ENCODE data around the gene SLC35F4. TPM values are rescaled to one million over a fixed set of nuclear protein-coding genes. Genes with fewer than 3 reads are reported as not detected.

SLC35F4 gene
- total and polyA plus RNA-seq, 10 of the 15 experiments (the other 5 are each of a cell fraction or from before 2014, with no cell fraction given) = 0.06 to 0.30 TPM; not detected in 8

DNA sequence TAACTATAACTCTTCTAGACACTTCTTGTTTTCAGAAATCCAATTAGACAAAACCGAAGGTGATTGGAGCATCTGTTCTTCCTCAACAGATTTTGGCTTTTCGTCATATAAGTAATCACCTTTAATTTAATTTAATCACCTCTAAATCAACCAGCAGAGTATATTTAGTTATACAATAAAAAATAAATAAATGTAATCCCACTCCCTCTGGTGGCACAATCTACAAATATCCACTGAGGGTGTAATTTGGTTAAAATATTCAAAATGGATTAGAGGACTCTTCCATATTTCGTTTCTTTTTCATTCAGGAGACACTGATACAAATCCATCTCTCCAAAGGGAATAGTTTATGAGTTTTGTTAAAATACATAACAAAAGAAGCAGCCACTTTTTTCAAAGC is 18.3 kb upstream of the SLC35F4 start:
- no TSS peak for BruUV-seq (replicated peaks)
- POLR2A ChIA-PET = no interaction called here
- SMC1A ChIA-PET (ENCODE audit: uncharacterized antibody, unreplicated experiment) = interaction anchor here (2.6 kb wide), 1 partner anchor 12 kb away, joined by 5 read pairs; no protein-coding TSS in a partner anchor
- H3K27ac ChIP-seq (ENCODE audit: control insufficient read depth, insufficient read depth) = no peak overlapping the region
- in situ Hi-C loops (cut with MboI) (no loop called here), intact Hi-C loops (cut with micrococcal nuclease; ENCODE audit: unreplicated experiment) (no loop called here)
- WGBS (ENCODE audit: insufficient coverage, insufficient replicate concordance, low lambda C conversion rate, missing lambda C conversion rate) = 8% methylated on average over 3 of the region's 3 CpGs
- H2AFZ ChIP-seq (ENCODE audit: control insufficient read depth, low read depth, low read length) = no peak overlapping the region
- FAIRE-seq (no peak), DNase-seq (ENCODE audit: low read depth, low spot score) (no peak), ATAC-seq (no peak)
- H3K4me3 ChIP-seq = no peak overlapping the region
- H3K9me3 ChIP-seq (replicated peaks; ENCODE audit: control insufficient read depth, insufficient read depth, low read length) = no peaks in the 10 kb centered on the region
- H4K20me1 ChIP-seq (ENCODE audit: control insufficient read depth, insufficient read depth) = no peaks in the 10 kb centered on the region
- H3K9ac ChIP-seq (ENCODE audit: control insufficient read depth, insufficient read depth, low read length) = no peak overlapping the region
- RAD21 ChIA-PET (ENCODE audit: unreplicated experiment) = interaction anchor here (1.0 to 1.2 kb wide), 2 partner anchors 14 to 398 kb away, joined by 3 to 5 read pairs; no protein-coding TSS in a partner anchor
- H3K4me1 ChIP-seq (ENCODE audit: control insufficient read depth, insufficient read depth, low read length) = no peaks in the 10 kb centered on the region
- H3K4me2 ChIP-seq (ENCODE audit: control insufficient read depth, insufficient read depth) = no peak overlapping the region
- H3K79me2 ChIP-seq (ENCODE audit: control insufficient read depth, insufficient read depth, low read length) = no peaks in the 10 kb centered on the region
- CTCF ChIA-PET = interaction anchor here (0.5 to 1.0 kb wide), 2 partner anchors 172 to 282 kb away, joined by 3 to 5 read pairs; no protein-coding TSS in a partner anchor
- no peaks in the 10 kb centered on the region for H3K36me3 ChIP-seq (ENCODE audit: control insufficient read depth in 2 of 2, insufficient read depth in 2 of 2, low read length in 1 of 2)
- no peak for TF ChIP-seq SMAD5 (IDR thresholded peaks at IDR 0.05; ENCODE audit: low read depth)
- TF ChIP-seq HDGF (IDR thresholded peaks at IDR 0.05) = no peak
- TF ChIP-seq DPF2 (IDR thresholded peaks at IDR 0.05) = no peak
- TF ChIP-seq YY1 (IDR thresholded peaks at IDR 0.05; ENCODE audit: low read depth, low read length) = no peak
- no peak for TF ChIP-seq ZNF207 (IDR thresholded peaks at IDR 0.05; ENCODE audit: borderline replicate concordance)
- no peak for TF ChIP-seq PAX8 (IDR thresholded peaks at IDR 0.05)
- no peak for TF ChIP-seq NRF1 (conservative IDR thresholded peaks at IDR 0.05; ENCODE audit: low read depth, low read length)
- no peak for TF ChIP-seq JUND (IDR thresholded peaks at IDR 0.05; ENCODE audit: low read depth, low read length)
- TF ChIP-seq, protein P1, sequence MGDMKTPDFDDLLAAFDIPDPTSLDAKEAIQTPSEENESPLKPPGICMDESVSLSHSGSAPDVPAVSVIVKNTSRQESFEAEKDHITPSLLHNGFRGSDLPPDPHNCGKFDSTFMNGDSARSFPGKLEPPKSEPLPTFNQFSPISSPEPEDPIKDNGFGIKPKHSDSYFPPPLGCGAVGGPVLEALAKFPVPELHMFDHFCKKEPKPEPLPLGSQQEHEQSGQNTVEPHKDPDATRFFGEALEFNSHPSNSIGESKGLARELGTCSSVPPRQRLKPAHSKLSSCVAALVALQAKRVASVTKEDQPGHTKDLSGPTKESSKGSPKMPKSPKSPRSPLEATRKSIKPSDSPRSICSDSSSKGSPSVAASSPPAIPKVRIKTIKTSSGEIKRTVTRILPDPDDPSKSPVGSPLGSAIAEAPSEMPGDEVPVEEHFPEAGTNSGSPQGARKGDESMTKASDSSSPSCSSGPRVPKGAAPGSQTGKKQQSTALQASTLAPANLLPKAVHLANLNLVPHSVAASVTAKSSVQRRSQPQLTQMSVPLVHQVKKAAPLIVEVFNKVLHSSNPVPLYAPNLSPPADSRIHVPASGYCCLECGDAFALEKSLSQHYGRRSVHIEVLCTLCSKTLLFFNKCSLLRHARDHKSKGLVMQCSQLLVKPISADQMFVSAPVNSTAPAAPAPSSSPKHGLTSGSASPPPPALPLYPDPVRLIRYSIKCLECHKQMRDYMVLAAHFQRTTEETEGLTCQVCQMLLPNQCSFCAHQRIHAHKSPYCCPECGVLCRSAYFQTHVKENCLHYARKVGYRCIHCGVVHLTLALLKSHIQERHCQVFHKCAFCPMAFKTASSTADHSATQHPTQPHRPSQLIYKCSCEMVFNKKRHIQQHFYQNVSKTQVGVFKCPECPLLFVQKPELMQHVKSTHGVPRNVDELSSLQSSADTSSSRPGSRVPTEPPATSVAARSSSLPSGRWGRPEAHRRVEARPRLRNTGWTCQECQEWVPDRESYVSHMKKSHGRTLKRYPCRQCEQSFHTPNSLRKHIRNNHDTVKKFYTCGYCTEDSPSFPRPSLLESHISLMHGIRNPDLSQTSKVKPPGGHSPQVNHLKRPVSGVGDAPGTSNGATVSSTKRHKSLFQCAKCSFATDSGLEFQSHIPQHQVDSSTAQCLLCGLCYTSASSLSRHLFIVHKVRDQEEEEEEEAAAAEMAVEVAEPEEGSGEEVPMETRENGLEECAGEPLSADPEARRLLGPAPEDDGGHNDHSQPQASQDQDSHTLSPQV (IDR thresholded peaks at IDR 0.05) = no peak
- no peak for TF ChIP-seq SIN3A (IDR thresholded peaks at IDR 0.05; ENCODE audit: low read depth, low read length)
- no peak for TF ChIP-seq IKZF2 (IDR thresholded peaks at IDR 0.05)
- no peak for TF ChIP-seq CEBPB (IDR thresholded peaks at IDR 0.05; ENCODE audit: borderline replicate concordance in 1 of 2, low read depth in 2 of 2, low read length in 2 of 2)
- no peak for TF ChIP-seq NFXL1 (IDR thresholded peaks at IDR 0.05; ENCODE audit: borderline replicate concordance)
- TF ChIP-seq CREM (IDR thresholded peaks at IDR 0.05; ENCODE audit: low read depth) = no peak
- TF ChIP-seq, protein P2, sequence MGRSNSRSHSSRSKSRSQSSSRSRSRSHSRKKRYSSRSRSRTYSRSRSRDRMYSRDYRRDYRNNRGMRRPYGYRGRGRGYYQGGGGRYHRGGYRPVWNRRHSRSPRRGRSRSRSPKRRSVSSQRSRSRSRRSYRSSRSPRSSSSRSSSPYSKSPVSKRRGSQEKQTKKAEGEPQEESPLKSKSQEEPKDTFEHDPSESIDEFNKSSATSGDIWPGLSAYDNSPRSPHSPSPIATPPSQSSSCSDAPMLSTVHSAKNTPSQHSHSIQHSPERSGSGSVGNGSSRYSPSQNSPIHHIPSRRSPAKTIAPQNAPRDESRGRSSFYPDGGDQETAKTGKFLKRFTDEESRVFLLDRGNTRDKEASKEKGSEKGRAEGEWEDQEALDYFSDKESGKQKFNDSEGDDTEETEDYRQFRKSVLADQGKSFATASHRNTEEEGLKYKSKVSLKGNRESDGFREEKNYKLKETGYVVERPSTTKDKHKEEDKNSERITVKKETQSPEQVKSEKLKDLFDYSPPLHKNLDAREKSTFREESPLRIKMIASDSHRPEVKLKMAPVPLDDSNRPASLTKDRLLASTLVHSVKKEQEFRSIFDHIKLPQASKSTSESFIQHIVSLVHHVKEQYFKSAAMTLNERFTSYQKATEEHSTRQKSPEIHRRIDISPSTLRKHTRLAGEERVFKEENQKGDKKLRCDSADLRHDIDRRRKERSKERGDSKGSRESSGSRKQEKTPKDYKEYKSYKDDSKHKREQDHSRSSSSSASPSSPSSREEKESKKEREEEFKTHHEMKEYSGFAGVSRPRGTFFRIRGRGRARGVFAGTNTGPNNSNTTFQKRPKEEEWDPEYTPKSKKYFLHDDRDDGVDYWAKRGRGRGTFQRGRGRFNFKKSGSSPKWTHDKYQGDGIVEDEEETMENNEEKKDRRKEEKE (IDR thresholded peaks at IDR 0.05) = no peak
- TF ChIP-seq STAT3 (IDR thresholded peaks at IDR 0.05; ENCODE audit: low read depth, low read length) = no peak
- no peaks in the 10 kb centered on the region for H3K27me3 ChIP-seq (replicated peaks in 1 of 2; ENCODE audit: control insufficient read depth in 2 of 2, insufficient read depth in 2 of 2, low read length in 1 of 2)
